M059J (cell line): ENCODE results near the gene COMMD1. TPM values are rescaled to one million over a fixed set of nuclear protein-coding genes. Genes with fewer than 3 reads are reported as not detected.
"Not testable (repeated sequence)": the region's sequence is repeated elsewhere in the genome, so short reads cannot be mapped to it uniquely, and the experiment has no call there.

ENCODE experiments used
- DNase-seq: peaks from one replicate; pipeline ENCODE4 v3.0.0-alpha.2; 2012; ENCODE audit warnings: low read depth
- total RNA-seq: library from RNA; depleted of rRNA; stranded (reverse); fragments of >200 nt; shearing (Covaris generic); gene quantifications from 2 replicates; pipeline ENCODE4 v1.2.3, GENCODE V29; 2014

The COMMD1 gene
- total RNA-seq, 1 experiment from 2014 or later: 47.7 TPM

DNA sequence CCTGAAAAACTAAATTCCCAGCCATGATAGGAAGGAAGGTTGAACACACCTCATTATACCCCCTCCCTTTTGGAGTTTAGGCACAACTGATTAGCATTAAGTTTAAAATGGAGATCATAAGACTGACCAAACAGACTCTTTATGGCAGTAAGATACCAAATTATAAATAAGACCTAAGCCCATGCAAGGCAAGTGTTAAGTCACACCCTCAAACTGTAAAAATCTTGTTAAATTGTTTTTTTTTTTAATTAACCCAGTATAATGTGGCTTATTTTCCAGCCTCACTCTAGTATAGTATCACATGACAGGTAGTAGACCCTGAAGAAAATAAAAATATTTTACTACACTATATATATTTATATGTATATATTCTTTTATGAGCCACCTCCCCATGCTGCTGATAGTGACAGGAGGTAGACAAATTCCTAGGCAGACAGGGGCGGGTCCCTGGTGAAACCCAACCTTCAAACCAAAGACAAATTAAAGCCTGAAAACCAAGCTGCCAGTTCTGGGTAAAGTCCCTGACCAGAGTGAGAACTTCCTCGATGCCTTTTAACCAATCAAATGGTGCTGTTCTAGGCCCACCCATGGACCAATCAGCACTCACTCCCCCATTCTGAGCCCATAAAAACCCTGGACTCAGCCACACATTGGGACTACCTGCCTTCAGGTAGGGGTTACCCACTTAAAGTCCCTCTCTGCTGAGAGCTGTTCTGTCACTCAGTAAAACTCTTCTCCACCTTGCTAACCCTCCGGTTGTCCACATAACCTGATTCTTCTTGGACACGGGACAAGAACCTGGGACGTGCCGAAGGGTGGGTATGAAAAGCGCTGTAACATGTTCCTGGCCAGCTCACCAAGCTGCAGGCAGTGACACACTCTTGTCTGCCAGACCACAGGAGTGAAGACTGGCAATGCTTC is 166.5 kb downstream of the COMMD1 start:
- DNase-seq: no peak

- no peak for DNase-seq
Observed at GRCh38 chr2:62074233-62074632, 168.8 kb downstream of the COMMD1 start.

DNA sequence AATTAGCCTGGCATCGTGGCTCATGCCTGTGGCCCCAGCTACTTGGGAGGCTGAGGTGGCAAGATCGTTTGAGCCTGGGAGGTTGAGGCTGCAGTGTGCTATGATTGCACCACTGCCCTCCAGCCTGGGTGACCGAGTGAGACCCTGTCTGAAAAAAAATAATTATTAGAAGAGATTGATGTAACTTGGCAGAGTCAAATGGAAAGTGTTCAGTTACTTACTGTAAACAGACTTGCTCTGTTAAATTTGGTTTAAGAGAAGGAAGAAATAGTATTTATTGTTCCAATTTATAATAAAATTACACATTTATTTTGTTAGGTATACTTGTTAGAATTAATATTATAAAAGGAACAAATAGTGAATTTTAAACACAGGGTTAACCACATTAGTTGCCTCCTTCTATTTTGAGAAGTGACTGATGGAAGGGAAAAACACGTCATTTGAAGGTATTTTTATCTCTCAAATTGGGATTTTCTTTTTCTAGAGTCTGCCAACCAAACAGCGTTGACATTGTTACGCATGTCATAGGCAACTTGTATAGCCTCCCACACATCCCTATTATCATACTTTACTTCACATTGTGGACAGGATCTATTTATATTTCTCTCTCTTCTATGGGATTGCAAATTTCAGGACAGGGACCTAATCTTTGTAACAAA is 171.6 kb downstream of the COMMD1 start:
- DNase-seq: no peak

GRCh38 chr2:62084801-62085200 is 179.3 kb downstream of the COMMD1 start:
- no peak for DNase-seq

DNA sequence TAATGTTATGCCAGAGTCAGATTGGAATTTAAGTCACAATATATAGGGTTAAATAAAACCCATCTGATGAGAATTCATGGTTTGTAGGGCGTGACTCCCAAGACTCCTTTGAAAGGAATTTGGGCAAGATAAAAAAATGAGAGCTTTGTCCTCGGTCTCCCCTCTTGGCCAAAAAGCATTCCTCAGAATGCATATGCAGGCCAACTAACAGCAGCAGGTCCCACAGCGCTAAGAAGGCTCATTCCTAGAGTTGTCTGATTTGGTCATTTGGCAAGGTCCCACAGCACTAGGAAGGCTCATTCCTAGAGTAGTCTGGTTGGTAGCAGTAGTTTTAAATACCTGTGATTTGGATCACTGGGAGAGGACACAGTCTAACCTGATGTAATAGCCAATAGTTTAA is 184.2 kb downstream of the COMMD1 start:
- DNase-seq: no peak

DNA sequence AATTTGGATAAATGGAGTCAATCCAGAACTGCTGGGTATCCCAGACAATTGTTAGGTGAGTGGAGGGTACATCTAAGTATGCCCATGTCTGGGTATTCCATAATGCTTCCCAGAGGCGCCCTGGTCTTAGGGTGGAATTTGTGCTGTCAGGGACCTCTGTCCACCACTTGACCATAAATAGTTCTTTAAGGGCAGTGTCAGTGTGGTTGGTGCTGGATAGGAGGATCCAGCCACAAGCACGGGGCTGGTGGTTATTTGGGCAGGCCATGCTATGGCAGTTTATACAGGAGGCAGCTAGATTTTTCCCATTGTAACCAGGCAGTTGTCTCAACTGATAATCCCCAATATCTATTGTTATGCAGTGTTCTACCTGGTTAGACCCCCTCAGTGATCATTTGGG is 186.0 kb downstream of the COMMD1 start:
- no peak for DNase-seq

DNA sequence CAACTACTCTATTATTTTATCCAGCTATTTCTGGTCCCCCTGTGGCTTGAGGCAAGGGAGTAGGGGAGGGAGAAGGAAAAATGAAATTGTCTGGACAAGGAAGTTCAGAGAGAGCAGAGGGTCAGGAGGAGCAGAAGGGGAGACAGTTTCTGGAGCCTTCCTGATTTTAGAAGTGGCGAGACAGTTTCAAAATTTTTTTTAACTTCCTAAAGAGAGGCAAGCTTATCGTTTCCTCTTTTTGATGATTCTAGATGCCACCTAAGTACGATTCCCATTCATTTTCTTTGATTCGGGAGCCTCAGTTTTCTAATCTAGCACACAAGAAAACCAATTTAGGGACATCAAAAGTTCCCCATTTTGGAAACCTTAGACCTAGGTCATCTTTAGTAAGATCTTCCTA is 193.6 kb downstream of the COMMD1 start:
- no peak for DNase-seq

- DNase-seq: no peak
Observed at GRCh38 chr2:62099523-62100175, 194.2 kb downstream of the COMMD1 start.

- no peak for DNase-seq
Observed at GRCh38 chr2:62101886-62102285, 196.4 kb downstream of the COMMD1 start.

DNA sequence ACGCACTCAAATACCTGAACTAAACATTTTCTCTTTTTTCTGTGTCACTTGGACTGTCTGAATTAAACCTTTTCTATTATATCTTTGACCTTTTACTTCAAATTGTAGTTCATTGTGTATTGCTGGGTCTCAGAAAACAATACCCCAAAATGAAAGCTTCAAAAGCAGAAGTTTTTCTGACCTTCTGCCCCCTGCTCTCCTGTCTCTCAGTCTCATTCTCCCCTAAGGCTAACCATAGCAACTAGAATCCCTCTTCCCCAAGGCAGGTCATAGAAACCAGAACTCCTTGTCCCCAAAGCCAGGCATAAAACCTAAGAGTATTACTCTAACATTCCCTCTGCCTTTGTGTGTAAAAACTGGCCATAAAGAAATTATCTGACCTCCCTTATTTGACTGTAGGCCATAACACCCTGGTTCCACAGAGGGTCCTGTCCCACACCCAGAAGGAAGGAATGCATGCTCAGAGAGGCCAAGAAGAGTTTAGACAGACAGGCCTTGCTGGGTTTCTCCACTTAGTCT is 197.0 kb downstream of the COMMD1 start:
- DNase-seq: no peak

DNA sequence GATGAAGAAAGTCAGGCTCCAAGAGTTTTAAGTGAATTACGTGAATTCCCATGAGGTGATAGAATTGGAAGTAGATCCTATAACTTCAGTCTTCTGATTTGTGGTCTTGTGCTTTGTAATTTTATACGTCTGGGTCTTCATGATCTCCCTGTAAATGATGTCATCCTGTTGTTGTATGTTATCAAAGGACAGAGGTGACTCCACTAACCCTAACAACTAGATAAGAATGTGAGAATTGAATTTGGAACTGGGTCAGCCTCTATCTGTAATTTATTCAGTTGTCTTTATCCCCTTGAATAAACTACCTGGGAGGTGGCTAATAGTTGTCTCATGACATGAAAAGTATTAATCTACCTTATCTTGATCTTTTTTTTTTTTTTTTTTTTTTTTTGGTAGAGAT is 204.1 kb downstream of the COMMD1 start:
- no peak for DNase-seq

GRCh38 chr2:62110415-62111025 is 205.0 kb downstream of the COMMD1 start:
- no peak for DNase-seq

- peak; percentile 15 for DNase-seq
Observed at GRCh38 chr2:62112179-62112578, 206.7 kb downstream of the COMMD1 start.

- no peak for DNase-seq
Observed at GRCh38 chr2:62114564-62114963, 209.1 kb downstream of the COMMD1 start.

- DNase-seq: no peak
Observed at GRCh38 chr2:62116983-62117382, 211.5 kb downstream of the COMMD1 start.

DNA sequence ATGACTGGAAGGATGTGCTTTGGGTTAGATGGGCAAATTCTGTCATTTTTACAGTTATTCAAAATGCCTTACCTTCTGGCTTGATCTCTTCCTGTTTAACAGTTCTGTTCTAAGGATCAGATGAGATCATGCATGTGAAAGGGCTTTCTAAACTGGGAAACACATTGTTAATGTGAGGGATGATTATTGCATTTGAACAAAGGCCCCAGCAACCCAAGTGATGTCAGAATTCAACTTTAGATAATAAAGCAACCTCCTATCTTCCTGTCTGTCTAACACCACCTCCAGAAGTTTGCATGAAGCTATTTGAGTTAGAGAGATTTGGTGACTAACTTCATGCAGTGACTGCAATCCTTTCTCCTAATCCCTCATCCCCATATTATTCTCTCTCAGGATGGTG is 212.7 kb downstream of the COMMD1 start:
- no peak for DNase-seq

DNA sequence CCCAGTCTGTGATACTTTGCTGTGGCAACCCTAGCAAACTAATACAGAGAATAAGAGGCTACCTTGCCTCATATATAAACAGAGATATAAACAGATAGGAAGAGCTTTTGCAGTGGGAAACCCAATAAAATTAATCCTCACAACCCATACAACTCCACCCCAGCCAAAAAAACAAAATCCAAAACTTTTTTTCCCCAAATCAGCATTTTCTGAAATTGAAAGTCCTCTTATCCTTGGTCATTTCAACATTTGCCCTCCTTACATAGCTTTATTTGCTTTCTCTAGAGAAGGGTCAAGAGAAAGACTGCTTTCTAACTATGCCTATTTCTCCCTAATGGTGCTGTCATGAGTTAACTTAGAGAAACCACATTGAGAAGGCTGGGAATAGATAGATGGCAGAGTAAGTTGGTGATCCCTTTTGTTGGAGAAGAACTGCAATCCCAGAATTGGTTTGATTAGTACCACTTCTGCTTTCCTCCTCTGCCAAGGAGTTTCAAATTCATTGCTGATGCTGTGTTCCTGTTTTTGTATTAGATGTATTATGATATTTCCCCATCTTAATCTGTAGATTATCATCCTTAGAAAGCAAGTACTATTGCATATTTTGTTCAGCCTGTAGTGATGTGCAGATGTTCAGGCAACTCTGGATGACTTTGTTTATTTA is 214.0 kb downstream of the COMMD1 start:
- no peak for DNase-seq

GRCh38 chr2:62126239-62126638 is 220.8 kb downstream of the COMMD1 start:
- DNase-seq: not testable (repeated sequence)

DNA sequence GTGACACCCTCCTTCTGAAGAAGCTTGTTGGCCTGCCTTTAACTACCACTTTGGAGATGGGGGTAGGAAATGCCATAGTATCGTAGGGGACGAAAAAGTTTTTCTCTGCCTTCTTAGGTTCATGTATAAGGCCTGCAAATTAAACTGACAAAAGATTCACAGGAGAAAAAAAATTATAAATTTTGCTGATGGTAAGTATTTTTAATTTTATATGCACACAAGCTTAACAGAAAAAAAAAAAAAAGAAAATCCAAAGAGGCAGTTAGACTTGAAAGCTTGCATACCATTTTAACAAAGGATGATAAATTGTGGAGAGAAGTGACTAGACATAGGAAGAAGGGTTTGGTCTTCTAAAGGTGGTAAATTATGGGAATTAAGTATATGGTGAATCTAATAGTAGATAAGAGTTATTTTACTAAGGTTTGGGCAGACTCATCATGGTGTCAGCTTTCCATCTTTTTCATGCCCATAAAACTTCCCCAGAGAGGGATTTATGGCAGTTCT is 227.9 kb downstream of the COMMD1 start:
- no peak for DNase-seq

DNA sequence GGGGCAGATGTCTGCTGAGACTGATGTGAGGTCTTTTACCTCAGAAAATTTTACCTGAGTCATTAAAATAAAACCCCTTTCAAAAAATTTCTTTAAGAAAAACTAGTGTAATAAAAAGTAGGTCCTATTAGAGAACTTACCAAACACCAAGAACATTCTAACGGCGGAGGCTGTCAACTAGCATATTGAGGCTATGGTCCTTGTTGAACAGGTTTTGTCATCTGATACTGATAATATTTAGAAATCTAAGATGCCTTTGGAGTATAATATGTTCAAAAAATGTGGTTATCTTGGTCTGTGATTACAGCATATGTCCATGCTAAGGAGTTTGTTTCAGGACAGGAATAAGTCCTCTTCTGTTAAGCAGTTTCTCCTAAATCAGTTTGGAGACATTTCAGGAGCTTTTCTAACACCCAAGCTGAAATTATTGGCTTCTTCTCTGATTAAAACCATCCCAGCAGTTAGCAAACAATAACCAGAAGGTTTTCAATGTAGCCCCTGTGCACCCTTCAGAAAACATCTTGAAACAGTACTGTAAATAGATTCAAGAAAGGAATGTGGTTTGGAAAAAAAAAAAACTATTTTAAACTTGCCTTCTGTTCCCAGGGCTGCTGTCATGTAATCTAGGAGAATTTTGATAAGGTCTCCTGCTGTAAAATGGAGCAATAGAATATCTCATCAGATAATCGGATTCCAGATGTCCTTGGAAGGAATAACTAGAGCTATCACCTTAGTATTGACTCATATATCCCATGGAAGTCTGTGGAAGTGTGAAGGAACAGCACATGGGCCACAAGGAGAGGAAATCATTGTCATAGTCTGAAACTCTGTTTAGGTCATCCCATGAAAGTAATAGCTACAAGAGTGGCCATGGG is 231.7 kb downstream of the COMMD1 start:
- DNase-seq: no peak
